Measurements from ENCODE around the gene KLRC4.
"Not testable (repeated sequence)": the region's sequence is repeated elsewhere in the genome, so short reads cannot be mapped to it uniquely, and the experiment has no call there.

KLRC4 gene

GRCh38 chr12:10409392-10409791 is at the start of gene KLRC4:
TSS of gene KLRC4 (minus strand) at chr12:10409757. CDS start at chr12:10409575, 182 bp downstream.
- DNase-seq (ENCODE audit: low spot score), result no peak

- no peak for DNase-seq (ENCODE audit: low spot score)
Measured at GRCh38 chr12:10457760-10458159, 48.2 kb upstream of the KLRC4 start.

- no peak for DNase-seq (ENCODE audit: low spot score)
Measured at GRCh38 chr12:10456856-10457255, 47.3 kb upstream of the KLRC4 start.

GRCh38 chr12:10455766-10456165 is 46.2 kb upstream of the KLRC4 start:
- DNase-seq (ENCODE audit: low spot score), result no peak

- no peak for DNase-seq (ENCODE audit: low spot score)
Measured at GRCh38 chr12:10454531-10454930, 45.0 kb upstream of the KLRC4 start.

GRCh38 chr12:10453156-10453555 is 43.6 kb upstream of the KLRC4 start, which contains the start of gene KLRC1:
TSS of gene KLRC1 (minus strand) at chr12:10453377. CDS start at chr12:10451156, 2,221 bp downstream.
- no peak for DNase-seq (ENCODE audit: low spot score)

- no peak for DNase-seq (ENCODE audit: low spot score)
Measured at GRCh38 chr12:10448236-10448635, 38.7 kb upstream of the KLRC4 start.

- not testable (repeated sequence) for DNase-seq (ENCODE audit: low spot score)
Measured at GRCh38 chr12:10446052-10446451, 36.5 kb upstream of the KLRC4 start.

- DNase-seq (ENCODE audit: low spot score), result not testable (repeated sequence)
Measured at GRCh38 chr12:10441144-10441543, 31.6 kb upstream of the KLRC4 start.

- DNase-seq (ENCODE audit: low spot score), result not testable (repeated sequence)
Measured at GRCh38 chr12:10439608-10440274, 30.2 kb upstream of the KLRC4 start.

- not testable (repeated sequence) for DNase-seq (ENCODE audit: low spot score)
Measured at GRCh38 chr12:10437601-10438000, 28.0 kb upstream of the KLRC4 start.

- DNase-seq (ENCODE audit: low spot score), result not testable (repeated sequence)
Measured at GRCh38 chr12:10435816-10436215, 26.3 kb upstream of the KLRC4 start, which contains the start of gene KLRC2. TSS of gene KLRC2 (minus strand) at chr12:10436010. CDS start at chr12:10435986, 24 bp downstream.

GRCh38 chr12:10430623-10431022 is 21.1 kb upstream of the KLRC4 start:
- not testable (repeated sequence) for DNase-seq (ENCODE audit: low spot score)

GRCh38 chr12:10425938-10426337 is 16.4 kb upstream of the KLRC4 start:
- DNase-seq (ENCODE audit: low spot score), result not testable (repeated sequence)

- not testable (repeated sequence) for DNase-seq (ENCODE audit: low spot score)
Measured at GRCh38 chr12:10424260-10424899, 14.8 kb upstream of the KLRC4 start.

GRCh38 chr12:10422159-10422558 is 12.6 kb upstream of the KLRC4 start:
- not testable (repeated sequence) for DNase-seq (ENCODE audit: low spot score)

- DNase-seq (ENCODE audit: low spot score), result not testable (repeated sequence)
Measured at GRCh38 chr12:10420334-10420733, 10.8 kb upstream of the KLRC4 start, which contains the start of gene KLRC3. TSS of gene KLRC3 (minus strand) at chr12:10420595. CDS start at chr12:10420550, 45 bp downstream.

GRCh38 chr12:10408842-10409241 is 715 bp downstream of the KLRC4 start:
- DNase-seq (ENCODE audit: low spot score), result no peak

- DNase-seq (ENCODE audit: low spot score), result no peak
Measured at GRCh38 chr12:10406725-10407124, 2.8 kb downstream of the KLRC4 start.

GRCh38 chr12:10405294-10405693 is 4.3 kb downstream of the KLRC4 start:
- DNase-seq (ENCODE audit: low spot score), result no peak

GRCh38 chr12:10404798-10405197 is 4.8 kb downstream of the KLRC4 start:
- no peak for DNase-seq (ENCODE audit: low spot score)

- no peak for DNase-seq (ENCODE audit: low spot score)
Measured at GRCh38 chr12:10400829-10401228, 8.7 kb downstream of the KLRC4 start.

GRCh38 chr12:10398168-10398567 is 11.4 kb downstream of the KLRC4 start:
- DNase-seq (ENCODE audit: low spot score), result no peak
